GM23248 (cell line): ENCODE data around the gene TBC1D25. TPM values are rescaled to one million over a fixed set of nuclear protein-coding genes. Genes with fewer than 3 reads are reported as not detected.

ENCODE experiments used
- DNase-seq: peaks from one replicate; pipeline ENCODE4 v3.0.0-alpha.2; 2015
- H2AFZ ChIP-seq: fragments of 200-600 bp; sonication (generic); 2 replicates; pipeline ENCODE4 v1.6.1; 2016; ENCODE audit warnings: antibody characterized with exemption
- H3F3A ChIP-seq: fragments of 200-600 bp; sonication (generic); 2 replicates; pipeline ENCODE4 v1.6.1; 2016; ENCODE audit warnings: mild to moderate bottlenecking, antibody characterized with exemption, mixed run types; ENCODE audit not compliant: insufficient read depth
- H3K27ac ChIP-seq: fragments of 200-600 bp; sonication (generic); 2 replicates; pipeline ENCODE4 v1.5.1; 2016; ENCODE audit warnings: mild to moderate bottlenecking
- H3K27me3 ChIP-seq: fragments of 200-600 bp; sonication (generic); replicated peaks from 2 replicates; pipeline ENCODE4 v1.6.1; 2016; ENCODE audit warnings: mild to moderate bottlenecking; ENCODE audit not compliant: insufficient read depth
- H3K36me3 ChIP-seq: fragments of 200-600 bp; sonication (generic); 2 replicates; pipeline ENCODE4 v1.6.1; 2016; ENCODE audit warnings: low read depth, mild to moderate bottlenecking
- H3K4me1 ChIP-seq: fragments of 200-600 bp; sonication (generic); 2 replicates; pipeline ENCODE4 v1.6.1; 2016; ENCODE audit warnings: mild to moderate bottlenecking; ENCODE audit not compliant: insufficient read depth
- H3K4me2 ChIP-seq: fragments of 200-600 bp; sonication (generic); one replicate; pipeline ENCODE4 v1.6.1; 2016; ENCODE audit warnings: mild to moderate bottlenecking; ENCODE audit not compliant: unreplicated experiment
- H3K4me3 ChIP-seq: fragments of 200-600 bp; sonication (generic); 2 replicates; pipeline ENCODE4 v1.5.1; 2016; ENCODE audit warnings: mild to moderate bottlenecking
- H3K79me2 ChIP-seq: fragments of 200-600 bp; sonication (generic); 2 replicates; pipeline ENCODE4 v1.6.1; 2016; ENCODE audit warnings: mild to moderate bottlenecking; ENCODE audit not compliant: insufficient read depth
- H3K9ac ChIP-seq: fragments of 200-600 bp; sonication (generic); 2 replicates; pipeline ENCODE4 v1.6.1; 2016; ENCODE audit warnings: mild to moderate bottlenecking
- H3K9me2 ChIP-seq: fragments of 200-600 bp; sonication (generic); 2 replicates; pipeline ENCODE4 v1.6.1; 2016; ENCODE audit warnings: mixed run types, mild to moderate bottlenecking, moderate library complexity; ENCODE audit not compliant: insufficient read depth
- H3K9me3 ChIP-seq: fragments of 200-600 bp; sonication (generic); one replicate; pipeline ENCODE4 v1.6.1; 2017; ENCODE audit warnings: low read depth
- H4K20me1 ChIP-seq: fragments of 200-600 bp; sonication (generic); 2 replicates; pipeline ENCODE4 v1.6.0; 2016; ENCODE audit not compliant: insufficient read depth
- EZH2 ChIP-seq: fragments of 200-600 bp; sonication (generic); IDR thresholded peaks from 2 replicates; pipeline ENCODE4 v1.6.1; 2018; ENCODE audit warnings: antibody characterized with exemption, mild to moderate bottlenecking; ENCODE audit not compliant: insufficient read depth, poor library complexity, severe bottlenecking
- EZH2phosphoT487 ChIP-seq: fragments of 200-600 bp; sonication (generic); IDR thresholded peaks from 2 replicates; pipeline ENCODE4 v1.6.1; 2018; ENCODE audit warnings: antibody characterized with exemption, moderate library complexity, mild to moderate bottlenecking, low read depth; ENCODE audit not compliant: insufficient read depth
- WGBS, 2 experiments: methylation state at CpG; one replicate each; pipeline ENCODE4 v1.1.6; 2015 to 2017; ENCODE audit warnings: low lambda C conversion rate in 2 of 2, low coverage in 1 of 2; ENCODE audit errors: missing lambda C conversion rate in 2 of 2; 5-methylcytosine and 5-hydroxymethylcytosine counted together
- in situ Hi-C: fragments of 300-500 bp; cut with MboI; formaldehyde crosslinking; loops from 2 replicates; pipeline ENCODE4 v1.15.0; 2020
- polyA plus RNA-seq: library from polyadenylated mRNA; unstranded; fragments of >200 nt; fragmentation: Nextera tagmentation; extraction: Ambion mirVana; gene quantifications from 2 replicates; pipeline ENCODE4 v1.2.1, GENCODE V29; 2016
- total RNA-seq: library from RNA; depleted of rRNA; stranded (reverse); fragments of >200 nt; shearing (Covaris generic); gene quantifications from 2 replicates; pipeline ENCODE4 v1.2.3, GENCODE V29; 2014

Gene TBC1D25
- total and polyA plus RNA-seq, 2 experiments from 2014 or later, result 7.9 to 8.6 TPM

DNA sequence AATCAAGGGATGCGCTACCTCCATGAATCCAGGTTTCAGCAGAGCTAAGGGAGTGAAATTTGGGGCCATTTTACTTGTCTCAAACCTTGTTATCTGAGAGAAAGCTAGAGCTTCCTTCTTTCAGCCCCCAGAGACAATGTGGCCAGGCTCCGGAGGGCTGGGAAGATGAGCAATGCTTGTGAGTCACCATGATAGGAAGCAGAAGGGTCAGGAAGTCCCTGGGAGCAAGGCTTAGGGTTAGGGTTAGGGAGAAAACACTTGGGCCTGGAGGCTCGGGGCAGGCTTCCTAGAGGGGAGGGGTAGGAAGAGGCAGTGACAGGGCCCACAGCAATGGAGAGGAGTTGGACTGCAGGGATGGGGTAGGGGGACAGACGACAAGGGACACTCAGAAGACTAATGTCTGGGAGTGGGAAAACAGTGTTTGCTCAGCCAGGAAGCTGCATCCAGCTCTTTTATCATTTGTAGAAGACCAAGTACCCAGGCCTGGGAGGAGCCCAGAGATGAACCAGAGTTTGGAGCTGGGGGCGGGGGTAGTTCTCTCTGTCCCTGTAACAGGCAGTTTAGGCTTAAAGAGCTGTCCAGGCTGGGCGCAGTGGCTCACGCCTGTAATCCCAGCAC, 47.1 kb upstream of the TBC1D25 start:
- no peak for TF ChIP-seq EZH2phosphoT487
- no peak for TF ChIP-seq EZH2
- H3K27ac ChIP-seq, result peak overlapping the region; percentile 65
- H3K9me2 ChIP-seq, result no peaks in the 10 kb centered on the region
- WGBS, 2 experiments, result 50 to 54% methylated on average over 6 to 7 of the region's 7 CpGs
- no peaks in the 10 kb centered on the region for H3K79me2 ChIP-seq
- H4K20me1 ChIP-seq, result no peaks in the 10 kb centered on the region
- no peaks in the 10 kb centered on the region for H3F3A ChIP-seq
- H3K9ac ChIP-seq, result peak overlapping the region; percentile 17; the same call in 1 of the 2 replicates
- H3K36me3 ChIP-seq, result no peaks in the 10 kb centered on the region
- peak overlapping the region; percentile 42 for H3K4me2 ChIP-seq
- H3K9me3 ChIP-seq, result no peaks in the 10 kb centered on the region
- no peaks in the 10 kb centered on the region for H3K27me3 ChIP-seq
- in situ Hi-C loops, result loop anchor here (25.0 kb wide), 1 partner anchor 405 kb away; no protein-coding TSS in a partner anchor
- DNase-seq, result peak; percentile 68
- peaks cover 17% of the 10 kb centered on the region for H3K4me1 ChIP-seq
- H3K4me3 ChIP-seq, result no peak overlapping the region
- no peak overlapping the region for H2AFZ ChIP-seq

DNA sequence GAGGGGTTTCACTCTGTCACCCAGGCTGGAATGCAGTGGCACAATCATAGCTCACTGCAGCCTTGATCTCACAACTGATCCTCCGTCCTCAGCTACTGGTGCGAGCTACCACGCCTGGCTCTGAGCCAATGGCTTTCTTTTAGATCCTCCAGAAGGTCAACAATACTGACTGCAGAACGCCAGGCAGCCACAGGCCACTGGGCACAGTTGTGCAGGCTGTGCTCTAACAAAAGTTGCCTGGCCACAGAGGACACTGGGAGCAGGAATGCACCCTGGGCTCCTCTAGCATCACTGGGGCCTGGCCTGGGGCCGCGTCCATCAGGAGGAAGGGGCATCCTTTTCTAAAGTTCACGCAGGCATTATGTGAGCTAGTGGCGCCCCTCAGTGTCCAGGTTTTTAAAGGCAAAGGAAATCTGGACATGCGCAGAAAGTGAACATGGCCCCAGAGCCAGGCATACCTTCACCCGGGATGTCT, 45.6 kb upstream of the TBC1D25 start:
- no peaks in the 10 kb centered on the region for H3K27me3 ChIP-seq
- 6 to 15% methylated on average over 8 of the region's 10 CpGs for WGBS, 2 experiments
- H3K4me1 ChIP-seq, result peaks cover 22% of the 10 kb centered on the region
- no peaks in the 10 kb centered on the region for H3K36me3 ChIP-seq
- DNase-seq, result peak; percentile 70
- H3K9me2 ChIP-seq, result no peaks in the 10 kb centered on the region
- no peak overlapping the region for H2AFZ ChIP-seq
- TF ChIP-seq EZH2phosphoT487 (no peak), EZH2 (no peak)
- no peaks in the 10 kb centered on the region for H4K20me1 ChIP-seq
- no peak overlapping the region for H3K4me3 ChIP-seq
- no peak overlapping the region for H3K4me2 ChIP-seq
- in situ Hi-C loops, result loop anchor here (25.0 kb wide), 1 partner anchor 407 kb away; no protein-coding TSS in a partner anchor
- H3K27ac ChIP-seq, result no peak overlapping the region
- H3F3A ChIP-seq, result no peaks in the 10 kb centered on the region
- H3K79me2 ChIP-seq, result no peaks in the 10 kb centered on the region
- H3K9me3 ChIP-seq, result no peaks in the 10 kb centered on the region
- H3K9ac ChIP-seq, result no peak overlapping the region

DNA sequence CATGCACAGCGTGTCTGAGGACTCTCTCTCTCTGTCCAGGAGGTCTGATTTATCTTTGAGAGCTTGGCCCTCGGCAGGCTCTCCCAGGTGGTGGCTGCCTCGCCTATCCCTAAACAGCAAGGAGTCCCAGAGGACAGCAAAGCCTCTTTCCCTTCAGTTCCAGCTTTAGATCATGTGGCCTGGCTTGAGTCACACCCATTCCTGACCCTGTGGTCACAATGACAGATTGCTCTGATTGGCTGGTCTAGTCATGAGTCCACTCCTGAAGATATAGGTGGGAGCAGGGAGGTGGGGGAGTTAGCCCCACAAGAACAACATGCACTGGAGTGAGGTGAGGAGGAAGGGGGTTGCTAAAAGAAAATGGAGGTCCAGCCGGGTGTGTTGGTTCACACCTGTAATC, 42.9 kb upstream of the TBC1D25 start:
- peaks cover 16% of the 10 kb centered on the region for H3K4me1 ChIP-seq
- H3K36me3 ChIP-seq, result no peaks in the 10 kb centered on the region
- H3K79me2 ChIP-seq, result no peaks in the 10 kb centered on the region
- no peak overlapping the region for H3K9ac ChIP-seq
- no peaks in the 10 kb centered on the region for H3K27me3 ChIP-seq
- H3K9me2 ChIP-seq, result no peaks in the 10 kb centered on the region
- no peak overlapping the region for H3K4me3 ChIP-seq
- H3K27ac ChIP-seq, result no peak overlapping the region
- WGBS, 2 experiments, result 93 to 94% methylated on average over 3 to 4 of the region's 4 CpGs
- H4K20me1 ChIP-seq, result no peaks in the 10 kb centered on the region
- in situ Hi-C loops, result loop anchor here (25.0 kb wide), 1 partner anchor 409 kb away; no protein-coding TSS in a partner anchor
- peak; percentile 45 for DNase-seq
- no peaks in the 10 kb centered on the region for H3K9me3 ChIP-seq
- H3K4me2 ChIP-seq, result no peak overlapping the region
- TF ChIP-seq EZH2 (no peak), EZH2phosphoT487 (no peak)
- no peaks in the 10 kb centered on the region for H3F3A ChIP-seq
- H2AFZ ChIP-seq, result no peak overlapping the region

DNA sequence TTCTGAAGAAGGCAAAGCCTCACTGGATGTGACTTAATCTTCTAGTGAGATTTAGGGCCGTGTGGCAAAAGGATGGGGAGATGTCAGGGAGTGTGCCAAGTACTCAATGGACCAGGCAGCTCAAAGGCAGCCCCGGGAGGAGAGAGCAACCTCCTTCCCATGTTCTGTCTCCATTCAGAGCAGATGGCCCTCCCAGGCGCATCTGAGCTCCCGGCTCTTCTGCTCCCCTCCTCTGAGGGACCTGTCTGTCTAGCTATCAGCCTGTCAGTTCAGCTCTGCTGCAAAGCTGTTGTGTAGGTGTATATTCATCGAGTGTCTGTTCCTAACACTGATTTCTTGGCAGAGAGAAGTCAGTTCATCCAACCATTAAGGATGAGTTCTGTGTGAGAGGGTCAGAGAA, 41.6 kb upstream of the TBC1D25 start:
- Histone ChIP-seq H3K4me3 (no peak overlapping the region), H2AFZ (no peak overlapping the region), H3K79me2 (no peaks in the 10 kb centered on the region), H3K9ac (no peak overlapping the region), H3K36me3 (no peaks in the 10 kb centered on the region), H3K27me3 (no peaks in the 10 kb centered on the region), H3K4me1 (peaks cover 5% of the 10 kb centered on the region), H3K9me3 (no peaks in the 10 kb centered on the region), H3F3A (no peaks in the 10 kb centered on the region), H4K20me1 (no peaks in the 10 kb centered on the region), H3K27ac (peak overlapping the region; percentile 54), H3K9me2 (no peaks in the 10 kb centered on the region), H3K4me2 (no peak overlapping the region)
- peak; percentile 11 for DNase-seq
- in situ Hi-C loops, result loop anchor here (25.0 kb wide), 1 partner anchor 411 kb away; no protein-coding TSS in a partner anchor
- 25 to 28% methylated on average over 5 of the region's 5 CpGs for WGBS, 2 experiments
- TF ChIP-seq EZH2 (no peak), EZH2phosphoT487 (no peak)
